SK-N-MC (cell line): Measurements from ENCODE around the gene OPCML.

Experiments used
- EZH2 ChIP-seq: fragments of 200-600 bp; sonication (generic); IDR thresholded peaks from one replicate; pipeline ENCODE4 v1.6.1; 2017; ENCODE audit warnings: antibody characterized with exemption
- POLR2AphosphoS5 ChIP-seq: IDR thresholded peaks from 2 replicates; pipeline ENCODE4 v1.6.1; 2012; ENCODE audit warnings: mild to moderate bottlenecking, low read depth, low read length, borderline replicate concordance

- no peak for TF ChIP-seq EZH2
- no peak for TF ChIP-seq POLR2AphosphoS5
These were observed 47.1 kb upstream of the OPCML start for GRCh38 chr11:133579165-133580031.
